Effector memory CD8-positive, alpha-beta T cell (primary cell): ENCODE measurements around the gene MRPL23.

Experiments used
- ATAC-seq: fragments of 150-1000 bp; cut with Tn5 transposase; replicated peaks from 2 replicates; pipeline ENCODE4 v1.10.0; 2021; ENCODE audit warnings: mild to moderate bottlenecking, moderate library complexity
- DNase-seq, 3 experiments: peaks; one replicate each; pipeline ENCODE4 v3.0.0; 2021
- H3K27ac Mint-ChIP-seq, 2 donors: one replicate each; pipeline ENCODE4 v1.8.0; 2022; ENCODE audit warnings: mild to moderate bottlenecking in 2 of 2, mixed read lengths in 2 of 2, moderate library complexity in 2 of 2
- H3K27me3 Mint-ChIP-seq, 2 donors: one replicate each; pipeline ENCODE4 v1.8.0; 2022; ENCODE audit warnings: mixed read lengths in 2 of 2
- H3K36me3 Mint-ChIP-seq: one replicate; pipeline ENCODE4 v1.8.0; 2022; ENCODE audit warnings: mild to moderate bottlenecking, moderate library complexity, mixed read lengths; ENCODE audit not compliant: insufficient read depth
- H3K4me1 Mint-ChIP-seq, 2 donors: one replicate each; pipeline ENCODE4 v1.8.0; 2022; ENCODE audit warnings: low read depth in 2 of 2, mixed read lengths in 2 of 2
- H3K4me3 Mint-ChIP-seq, 2 donors: one replicate each; pipeline ENCODE4 v1.8.0; 2022; ENCODE audit warnings: mild to moderate bottlenecking in 2 of 2, mixed read lengths in 2 of 2, moderate library complexity in 2 of 2
- H3K9me3 Mint-ChIP-seq, 2 donors: one replicate each; pipeline ENCODE4 v1.8.0; 2022; ENCODE audit warnings: mixed read lengths in 2 of 2
- total RNA-seq, 9 experiments: gene quantifications; one replicate each; lab custom pipeline; 2026; lab: John Stamatoyannopoulos, UW

The MRPL23 gene
- total RNA-seq: 7.8 to 52.7 (median 21.3) reads per million in 9 experiments

GRCh38 chr11:1946812-1947484 is at the start of gene MRPL23:
MRPL23 (plus strand) TSS chr11:1947332; CDS start chr11:1947363, 31 bp downstream.
- no peak within 1 kb of the TSS for H3K27ac Mint-ChIP-seq
- DNase-seq (peak in 1 of 3 experiments; percentile 38), ATAC-seq (peak; percentile 91)
- H3K4me3 Mint-ChIP-seq: no peak within 1 kb of the TSS
- no peaks in the 10 kb centered on the region for H3K4me1 Mint-ChIP-seq
- no peaks in the 10 kb centered on the region for H3K9me3 Mint-ChIP-seq
- H3K27me3 Mint-ChIP-seq: no peaks in the 10 kb centered on the region
- H3K36me3 Mint-ChIP-seq: peaks cover 3% of the 10 kb centered on the region

- Mint-ChIP-seq H3K4me3 (no peak overlapping the region), H3K27ac (no peak overlapping the region), H3K4me1 (no peaks in the 10 kb centered on the region), H3K9me3 (no peaks in the 10 kb centered on the region), H3K27me3 (peaks cover 33 to 57% of the 10 kb centered on the region in 2 donors), H3K36me3 (no peaks in the 10 kb centered on the region)
- DNase-seq (no peak), ATAC-seq (no peak)
These were observed 48.0 kb upstream of the MRPL23 start for GRCh38 chr11:1899090-1899489.

GRCh38 chr11:1899686-1900085 is 47.4 kb upstream of the MRPL23 start:
- Mint-ChIP-seq H3K9me3 (no peaks in the 10 kb centered on the region), H3K27me3 (peaks cover 33 to 57% of the 10 kb centered on the region in 2 donors), H3K27ac (no peak overlapping the region), H3K4me1 (no peaks in the 10 kb centered on the region), H3K36me3 (no peaks in the 10 kb centered on the region), H3K4me3 (no peak overlapping the region)
- DNase-seq: no peak
- ATAC-seq: no peak

GRCh38 chr11:1906181-1906580 is 41.0 kb upstream of the MRPL23 start:
- DNase-seq (no peak), ATAC-seq (no peak)
- H3K4me1 Mint-ChIP-seq: no peaks in the 10 kb centered on the region
- H3K4me3 Mint-ChIP-seq: no peak overlapping the region
- no peaks in the 10 kb centered on the region for H3K9me3 Mint-ChIP-seq
- H3K36me3 Mint-ChIP-seq: peaks cover 2% of the 10 kb centered on the region
- H3K27ac Mint-ChIP-seq: no peak overlapping the region
- H3K27me3 Mint-ChIP-seq: peaks cover 26 to 61% of the 10 kb centered on the region in 2 donors

GRCh38 chr11:1906611-1907423 is 40.3 kb upstream of the MRPL23 start:
- no peaks in the 10 kb centered on the region for H3K4me1 Mint-ChIP-seq
- H3K27me3 Mint-ChIP-seq: peaks cover 21 to 55% of the 10 kb centered on the region in 2 donors
- no peak overlapping the region for H3K27ac Mint-ChIP-seq
- H3K4me3 Mint-ChIP-seq: no peak overlapping the region
- H3K36me3 Mint-ChIP-seq: peaks cover 2% of the 10 kb centered on the region
- DNase-seq (no peak), ATAC-seq (no peak)
- H3K9me3 Mint-ChIP-seq: no peaks in the 10 kb centered on the region

GRCh38 chr11:1908618-1909017 is 38.5 kb upstream of the MRPL23 start:
- H3K36me3 Mint-ChIP-seq: peaks cover 2% of the 10 kb centered on the region
- H3K27ac Mint-ChIP-seq: no peak overlapping the region
- H3K9me3 Mint-ChIP-seq: no peaks in the 10 kb centered on the region
- H3K4me3 Mint-ChIP-seq: no peak overlapping the region
- no peaks in the 10 kb centered on the region for H3K4me1 Mint-ChIP-seq
- DNase-seq (no peak), ATAC-seq (no peak)
- peaks cover 20 to 47% of the 10 kb centered on the region in 2 donors for H3K27me3 Mint-ChIP-seq

GRCh38 chr11:1909524-1909923 is 37.6 kb upstream of the MRPL23 start:
- DNase-seq: no peak
- ATAC-seq: no peak
- H3K9me3 Mint-ChIP-seq: no peaks in the 10 kb centered on the region
- no peak overlapping the region for H3K4me3 Mint-ChIP-seq
- peaks cover 5% of the 10 kb centered on the region for H3K36me3 Mint-ChIP-seq
- peaks cover 27 to 56% of the 10 kb centered on the region in 2 donors for H3K27me3 Mint-ChIP-seq
- no peak overlapping the region for H3K27ac Mint-ChIP-seq
- no peaks in the 10 kb centered on the region for H3K4me1 Mint-ChIP-seq

GRCh38 chr11:1912289-1912878 is 34.7 kb upstream of the MRPL23 start:
- Mint-ChIP-seq H3K27me3 (peaks cover 30 to 49% of the 10 kb centered on the region in 2 donors), H3K36me3 (peaks cover 11% of the 10 kb centered on the region), H3K4me3 (no peak overlapping the region), H3K9me3 (no peaks in the 10 kb centered on the region), H3K4me1 (peaks cover 10 to 11% of the 10 kb centered on the region in 2 donors), H3K27ac (no peak overlapping the region)
- DNase-seq (no peak), ATAC-seq (no peak)

GRCh38 chr11:1913271-1914060 is 33.7 kb upstream of the MRPL23 start:
- peaks cover 11% of the 10 kb centered on the region for H3K36me3 Mint-ChIP-seq
- no peak overlapping the region for H3K4me3 Mint-ChIP-seq
- no peak for DNase-seq
- peak overlapping the region in 1 of 2 donors; percentile 30 for H3K27ac Mint-ChIP-seq
- peaks cover 24 to 39% of the 10 kb centered on the region in 2 donors for H3K27me3 Mint-ChIP-seq
- H3K9me3 Mint-ChIP-seq: no peaks in the 10 kb centered on the region
- no peak for ATAC-seq
- H3K4me1 Mint-ChIP-seq: peaks cover 11 to 15% of the 10 kb centered on the region in 2 donors

GRCh38 chr11:1915795-1916131 is 31.4 kb upstream of the MRPL23 start:
- Mint-ChIP-seq H3K4me1 (peaks cover 14 to 19% of the 10 kb centered on the region in 2 donors), H3K27ac (peak overlapping the region; percentile 5 to 6), H3K27me3 (peaks cover 16 to 26% of the 10 kb centered on the region in 2 donors), H3K4me3 (no peak overlapping the region), H3K36me3 (peaks cover 11% of the 10 kb centered on the region), H3K9me3 (no peaks in the 10 kb centered on the region)
- DNase-seq: no peak
- no peak for ATAC-seq

GRCh38 chr11:1916132-1916985 is 30.8 kb upstream of the MRPL23 start:
- Mint-ChIP-seq H3K36me3 (peaks cover 11% of the 10 kb centered on the region), H3K27me3 (peaks cover 16 to 22% of the 10 kb centered on the region in 2 donors), H3K27ac (peak overlapping the region; percentile 5 to 6), H3K4me3 (no peak overlapping the region), H3K9me3 (no peaks in the 10 kb centered on the region), H3K4me1 (peaks cover 14 to 20% of the 10 kb centered on the region in 2 donors)
- DNase-seq (no peak), ATAC-seq (peak; percentile 32)

- peaks cover 16 to 22% of the 10 kb centered on the region in 2 donors for H3K27me3 Mint-ChIP-seq
- H3K4me3 Mint-ChIP-seq: no peak overlapping the region
- ATAC-seq (no peak), DNase-seq (no peak)
- H3K4me1 Mint-ChIP-seq: peaks cover 14 to 20% of the 10 kb centered on the region in 2 donors
- H3K36me3 Mint-ChIP-seq: peaks cover 11% of the 10 kb centered on the region
- H3K27ac Mint-ChIP-seq: peak overlapping the region in 1 of 2 donors; percentile 11
- H3K9me3 Mint-ChIP-seq: no peaks in the 10 kb centered on the region
These were observed 30.1 kb upstream of the MRPL23 start for GRCh38 chr11:1916986-1917522.
